Adipose tissue (tissue), 3 donors: ENCODE measurements around the gene REPIN1. TPM values are rescaled to one million over a fixed set of nuclear protein-coding genes. Genes with fewer than 3 reads are reported as not detected.
A peak's percentile ranks its signal among the peaks of the same experiment; 100 is the strongest.

Experiments
- H3K27ac ChIP-seq: one replicate; pipeline ENCODE4 v1.5.1; 2013; ENCODE audit warnings: low read depth, low read length
- WGBS, 3 donors: extraction: QIAGEN DNeasy Blood & Tissue Kit; methylation state at CpG; one replicate each; pipeline ENCODE4 v1.1.7; 2013; 5-methylcytosine and 5-hydroxymethylcytosine counted together
- polyA plus RNA-seq, 3 donors: library from polyadenylated mRNA; stranded (reverse); fragments of 200-250 nt; gene quantifications; one replicate each; pipeline ENCODE4 v1.2.3, GENCODE V29; 2013
- donor health status: healthy with polysubstance abuse.
- donor health status: Bipolar disorder and iron deficiency.
- donor health status: healthy.

Gene REPIN1
- polyA plus RNA-seq, 3 donors = 23.1 to 64.3 (median 59.3) TPM

DNA sequence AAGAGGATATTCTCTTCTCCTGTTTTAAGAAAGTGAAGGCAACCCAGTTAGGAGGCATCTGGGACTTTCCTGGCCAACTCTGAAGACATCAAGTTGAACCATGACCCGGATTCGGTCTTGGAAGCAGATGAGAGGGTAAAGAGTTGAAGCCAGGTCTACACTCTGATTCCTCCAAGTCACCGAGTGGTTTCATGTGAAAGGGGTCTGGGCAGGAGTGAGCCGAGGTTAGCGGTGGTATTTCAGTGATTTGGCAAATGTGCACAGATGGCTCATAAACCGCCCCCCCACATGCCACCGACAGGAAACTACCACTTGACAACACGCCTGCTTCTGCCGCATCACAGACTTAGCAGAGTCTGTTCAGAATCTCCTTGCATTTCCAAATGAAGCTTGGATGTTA, 11.4 kb upstream of the REPIN1 start:
- 27 to 69% (median 29%) methylated on average over 9 of the region's 9 CpGs for WGBS, 3 donors
- H3K27ac ChIP-seq = no peak overlapping the region

DNA sequence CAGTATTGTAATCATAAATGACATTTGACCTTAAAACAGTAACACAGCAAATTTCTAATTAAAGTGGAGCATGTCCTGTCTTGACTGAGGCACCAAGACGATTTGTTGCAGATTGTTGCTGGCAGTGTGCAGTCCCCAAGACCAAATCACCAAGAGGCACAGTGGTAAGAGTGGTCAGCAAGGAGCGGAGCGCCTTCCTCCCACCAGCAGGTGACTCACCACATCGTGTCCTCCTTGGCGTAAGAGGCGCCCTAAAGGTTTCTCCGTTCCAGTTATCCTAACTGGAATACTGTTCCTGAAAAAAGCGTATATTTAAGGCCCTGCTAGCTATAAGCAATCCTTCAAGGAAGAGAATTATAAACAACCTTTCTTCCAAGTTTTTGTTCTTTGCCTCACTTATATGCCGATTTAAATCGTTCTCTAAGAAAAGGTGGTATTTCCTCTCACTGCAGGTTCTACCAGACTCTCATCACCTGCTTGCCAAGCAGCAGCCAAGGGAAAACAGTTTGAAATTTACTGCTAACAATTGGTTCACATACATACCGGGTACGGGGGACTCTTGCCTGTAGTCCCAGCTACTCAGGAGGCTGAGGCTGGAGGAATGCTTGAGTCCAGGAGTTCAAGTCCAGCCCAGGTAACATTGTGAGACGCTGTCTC, 10.7 kb upstream of the REPIN1 start:
- no peak overlapping the region for H3K27ac ChIP-seq
- 73 to 83% (median 75%) methylated on average over 13 of the region's 13 CpGs for WGBS, 3 donors

DNA sequence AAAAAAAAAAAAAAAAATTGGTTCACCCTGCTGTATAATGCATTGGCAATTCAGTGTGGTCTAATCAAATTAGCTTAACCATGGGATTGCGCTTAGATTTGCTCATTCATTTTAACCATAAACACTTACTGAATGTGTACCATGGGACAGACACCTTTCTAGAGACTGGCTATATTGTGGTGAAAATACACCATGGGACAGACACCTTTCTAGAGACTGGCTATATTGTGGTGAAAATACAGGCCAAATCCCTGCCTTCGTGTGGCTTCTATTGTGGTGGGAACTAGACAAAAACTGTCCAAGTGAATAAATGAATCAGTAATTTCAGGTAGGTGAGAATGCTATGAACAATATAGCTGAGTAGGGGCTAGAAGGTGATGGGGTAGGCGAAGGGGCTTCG, 10.2 kb upstream of the REPIN1 start:
- no peak overlapping the region for H3K27ac ChIP-seq
- 94 to 97% (median 96%) methylated on average over 4 of the region's 4 CpGs for WGBS, 3 donors

DNA sequence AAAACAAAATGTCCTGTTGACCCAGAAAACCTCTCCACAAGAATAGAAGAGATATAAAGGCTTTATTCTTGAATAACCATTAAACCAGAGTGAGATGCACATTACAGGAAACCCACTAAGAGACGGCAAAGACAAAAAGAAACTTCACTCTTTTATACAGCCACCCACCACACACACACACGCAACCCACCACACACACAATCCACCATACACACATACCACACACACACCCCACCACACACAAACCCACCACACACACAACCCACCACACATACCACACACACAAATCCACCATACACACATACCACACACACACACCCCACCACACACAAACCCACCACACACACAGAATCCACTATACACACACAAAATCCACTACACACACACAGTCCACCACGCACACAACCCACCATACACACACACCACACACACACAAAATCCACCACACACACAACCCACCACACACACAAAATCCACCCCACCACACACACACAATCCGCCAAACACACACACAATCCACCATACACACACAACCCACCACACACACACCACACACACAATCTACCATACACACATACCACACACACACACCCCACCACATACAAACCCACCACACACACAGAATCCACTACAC, 9.5 kb upstream of the REPIN1 start:
- H3K27ac ChIP-seq = no peak overlapping the region
- 86 to 93% (median 88%) methylated on average over 4 of the region's 4 CpGs for WGBS, 3 donors

DNA sequence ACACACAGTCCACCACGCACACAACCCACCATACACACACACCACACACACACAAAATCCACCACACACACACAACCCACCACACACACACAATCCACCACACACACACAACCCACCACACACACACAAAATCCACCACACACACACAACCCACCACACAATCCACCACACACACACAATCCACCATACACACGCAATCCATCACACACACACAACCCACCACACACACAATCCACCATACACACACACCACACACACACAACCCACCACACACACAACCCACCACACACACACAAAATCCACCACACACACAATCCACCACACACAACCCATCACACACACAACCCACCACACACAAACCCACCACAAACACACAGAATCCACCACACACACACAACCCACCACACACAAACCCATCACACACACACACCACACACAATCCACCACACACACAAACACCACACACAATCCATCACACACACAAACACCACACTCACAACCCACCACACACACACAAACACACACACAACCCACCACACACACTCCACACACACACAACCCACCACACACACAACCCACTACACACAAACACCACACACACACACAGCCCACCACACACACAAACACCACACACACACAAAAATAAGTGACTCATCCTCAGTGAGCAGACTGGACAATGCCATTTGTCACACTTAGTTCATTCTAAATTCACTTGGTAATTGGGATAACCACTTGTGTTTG, 8.8 kb upstream of the REPIN1 start:
- no peak overlapping the region for H3K27ac ChIP-seq
- 98 to 100% (median 100%) methylated on average over 2 of the region's 2 CpGs for WGBS, 3 donors

DNA sequence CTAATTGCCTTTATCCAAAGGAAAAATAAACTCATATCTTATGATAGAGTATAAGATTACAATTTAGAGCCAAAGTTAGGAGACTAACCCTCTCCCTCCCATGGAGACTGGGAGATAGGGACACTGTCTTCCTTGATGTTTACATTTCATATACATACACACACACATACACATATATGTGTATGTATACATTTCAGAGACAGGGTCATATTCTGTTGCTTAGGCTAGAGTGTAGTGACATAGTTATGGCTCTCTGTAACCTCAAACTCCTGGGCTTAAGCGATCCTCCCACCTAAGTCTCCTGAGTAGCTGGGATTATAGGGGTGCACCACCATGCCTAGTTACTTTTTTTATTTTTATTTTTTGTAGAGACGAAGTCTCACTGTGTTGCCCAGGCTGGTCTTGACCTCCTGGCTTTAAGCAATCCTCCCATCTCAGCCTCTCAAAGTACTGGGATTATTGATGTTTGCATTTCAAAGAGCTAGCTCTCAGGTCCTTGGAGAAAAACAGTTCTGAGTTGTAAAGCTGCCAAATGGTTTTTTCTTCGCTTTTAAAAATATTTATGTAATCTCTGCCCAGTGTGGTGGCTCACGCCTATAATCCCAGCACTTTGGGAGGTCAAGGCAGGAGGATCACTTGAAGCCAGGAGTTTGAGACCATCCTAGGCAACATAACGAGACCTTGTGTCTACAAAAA, 8.1 kb upstream of the REPIN1 start:
- 79 to 87% (median 83%) methylated on average over 5 of the region's 5 CpGs for WGBS, 3 donors
- H3K27ac ChIP-seq = no peak overlapping the region

DNA sequence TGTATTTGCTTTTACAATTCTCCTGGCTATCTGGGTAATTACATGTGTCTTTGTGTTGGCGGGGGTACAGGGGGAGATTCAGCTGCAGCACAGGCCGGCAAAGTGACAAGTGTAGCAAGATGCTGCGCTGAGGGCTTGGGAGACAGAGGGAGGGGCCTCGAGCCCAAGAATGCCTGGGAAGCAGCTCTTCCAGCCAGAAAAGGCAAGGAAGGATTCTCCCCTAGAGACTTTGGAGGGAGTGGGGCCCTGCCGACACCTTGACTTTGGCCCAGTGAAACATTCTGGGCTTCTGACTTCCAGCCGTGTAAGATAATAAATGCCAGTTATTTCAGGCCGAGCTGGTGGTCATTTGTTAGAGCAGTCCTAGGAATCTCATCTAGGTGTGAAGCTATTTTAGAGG, 7.2 kb upstream of the REPIN1 start:
- 67 to 73% (median 70%) methylated on average over 7 of the region's 7 CpGs for WGBS, 3 donors
- H3K27ac ChIP-seq = no peak overlapping the region

DNA sequence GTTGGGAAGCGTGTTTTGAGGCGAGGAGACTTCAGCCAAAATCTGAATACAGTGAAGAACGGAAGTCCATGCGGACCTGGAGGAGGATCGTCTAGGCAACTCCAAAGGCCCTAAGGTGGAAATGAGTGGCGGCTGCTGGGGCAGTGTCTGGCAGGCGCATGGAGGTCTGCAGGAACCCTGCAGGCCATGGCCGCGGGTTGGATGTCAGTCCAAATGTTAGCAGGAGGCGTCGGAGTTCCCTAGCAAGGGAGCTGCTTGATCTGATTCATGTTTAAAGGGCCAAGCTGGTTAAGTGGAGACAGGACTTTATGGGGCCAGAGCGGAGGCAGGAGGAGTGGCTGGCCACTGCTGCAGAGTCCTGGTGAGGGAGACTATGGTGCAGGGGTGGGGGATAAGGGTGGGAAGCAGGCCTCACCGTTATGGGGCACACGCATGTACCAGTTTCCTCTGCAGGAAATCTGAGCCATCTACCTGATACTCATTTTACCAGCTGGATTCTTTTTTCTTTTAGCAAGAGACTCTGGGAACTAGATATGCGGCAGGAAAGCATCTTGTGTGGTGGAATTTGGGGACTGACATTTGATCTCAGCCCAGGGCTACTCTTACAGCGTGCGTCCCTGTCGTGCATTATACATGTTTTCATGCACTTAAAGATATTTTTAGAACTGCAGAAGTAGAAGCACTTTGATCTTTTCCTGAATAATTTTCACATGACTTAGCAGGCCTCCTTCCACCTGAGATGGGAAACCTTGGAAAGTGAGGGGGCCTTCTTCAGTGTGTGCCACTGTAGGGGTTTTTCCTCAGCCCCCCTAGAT, 6.6 kb upstream of the REPIN1 start:
- 74 to 86% (median 79%) methylated on average over 18 of the region's 18 CpGs for WGBS, 3 donors
- H3K27ac ChIP-seq = no peak overlapping the region

DNA sequence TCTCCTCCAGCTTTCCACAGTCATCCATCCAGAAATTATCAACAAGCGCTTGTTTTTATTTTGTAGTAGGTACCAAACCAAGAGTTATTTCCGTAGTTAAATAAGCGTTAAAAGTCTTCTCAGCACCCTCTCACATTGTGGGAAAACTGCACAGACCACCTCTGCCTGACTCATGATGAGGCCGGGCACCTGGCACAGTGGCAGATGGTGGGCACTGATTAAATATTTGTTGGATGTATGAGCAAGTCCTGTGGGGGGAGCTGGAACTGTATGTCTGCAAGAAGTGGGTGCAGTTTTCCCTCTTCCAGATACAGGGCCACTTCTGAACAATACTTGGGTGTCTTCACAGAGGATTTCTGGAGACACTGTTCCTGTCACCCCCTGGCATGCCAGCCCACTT, 5.3 kb upstream of the REPIN1 start:
- no peak overlapping the region for H3K27ac ChIP-seq
- WGBS, 3 donors = 71 to 91% (median 85%) methylated on average over 4 of the region's 4 CpGs

DNA sequence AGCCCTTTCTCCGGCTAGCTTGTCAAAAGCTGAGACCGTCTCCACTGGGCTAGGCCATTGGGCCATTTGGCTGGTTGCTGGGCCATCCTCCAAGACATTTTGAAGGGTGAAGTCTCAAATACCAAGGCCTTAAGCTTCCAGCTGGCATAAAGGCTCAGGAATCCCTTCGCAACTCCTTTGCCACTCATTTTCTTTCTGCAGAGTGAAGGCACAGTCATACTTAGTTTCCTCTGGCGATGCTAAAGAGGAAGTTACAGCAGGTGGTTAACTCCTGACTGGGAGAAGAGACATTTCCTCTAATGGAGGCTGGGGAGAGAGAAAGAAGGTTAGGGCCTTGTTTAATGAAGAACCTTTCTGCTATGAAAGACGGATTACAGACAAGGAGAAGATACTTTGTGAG, 4.8 kb upstream of the REPIN1 start:
- 43 to 81% (median 47%) methylated on average over 5 of the region's 5 CpGs for WGBS, 3 donors
- H3K27ac ChIP-seq = no peak overlapping the region

DNA sequence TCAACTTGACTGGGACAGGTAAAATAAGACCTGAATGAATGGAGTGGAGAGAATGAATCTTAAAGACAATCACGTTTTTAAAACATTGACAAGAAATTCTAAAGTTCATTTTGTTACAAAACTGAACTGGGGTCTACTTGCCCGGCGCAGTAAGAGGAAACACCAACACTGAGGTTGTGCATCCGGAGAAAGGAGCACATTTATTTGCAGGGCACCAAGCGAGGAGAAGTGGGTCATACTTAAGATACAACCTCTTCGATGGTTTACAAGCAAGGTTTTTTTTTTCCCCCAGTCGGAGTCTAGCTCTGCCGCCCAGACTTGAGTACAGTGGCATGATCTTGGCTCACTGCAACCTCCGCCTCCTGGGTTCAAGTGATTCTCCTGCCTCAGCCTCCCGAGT, 3.4 kb upstream of the REPIN1 start:
- no peak overlapping the region for H3K27ac ChIP-seq

DNA sequence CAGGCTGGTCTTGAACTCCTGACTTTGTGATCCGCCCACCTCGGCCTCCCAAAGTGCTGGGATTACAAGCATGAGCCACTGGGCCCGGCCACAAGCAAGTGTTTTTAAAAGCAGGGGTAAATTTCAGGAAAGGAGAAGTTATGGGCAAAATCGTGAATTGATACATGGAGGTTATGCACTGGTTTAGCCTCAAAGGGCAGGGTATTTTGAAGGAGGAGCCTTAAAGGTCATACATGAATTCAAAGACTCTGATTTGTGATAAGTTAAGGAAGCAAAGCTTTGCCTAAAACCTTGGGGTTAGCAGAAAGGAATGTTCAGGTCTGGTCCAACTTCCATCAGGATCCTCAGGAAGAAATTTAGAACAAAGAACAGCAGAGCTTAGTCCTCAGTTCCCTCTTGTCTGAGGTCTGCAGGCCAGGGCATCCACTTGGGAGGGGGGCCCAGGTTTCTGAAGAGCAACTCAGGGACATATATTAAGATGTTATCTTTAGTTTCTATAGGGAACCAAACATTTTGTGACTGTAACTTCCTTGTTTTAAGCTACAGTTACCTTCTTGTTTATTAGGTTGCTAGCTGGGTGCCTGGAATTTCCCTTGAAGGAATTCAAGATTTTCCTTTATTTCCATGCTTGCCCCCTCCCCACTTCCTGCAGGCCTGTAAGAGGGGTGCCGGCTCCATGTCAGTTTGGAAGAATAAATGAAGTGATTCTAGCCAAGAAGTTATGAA, 2.8 kb upstream of the REPIN1 start:
- H3K27ac ChIP-seq = no peak overlapping the region
- WGBS, 3 donors = 66 to 84% (median 71%) methylated on average over 5 of the region's 5 CpGs

More for the DNA sequence above, 3.4 kb upstream of the REPIN1 start:
- WGBS, 3 donors = 76 to 96% (median 80%) methylated on average over 10 of the region's 10 CpGs

DNA sequence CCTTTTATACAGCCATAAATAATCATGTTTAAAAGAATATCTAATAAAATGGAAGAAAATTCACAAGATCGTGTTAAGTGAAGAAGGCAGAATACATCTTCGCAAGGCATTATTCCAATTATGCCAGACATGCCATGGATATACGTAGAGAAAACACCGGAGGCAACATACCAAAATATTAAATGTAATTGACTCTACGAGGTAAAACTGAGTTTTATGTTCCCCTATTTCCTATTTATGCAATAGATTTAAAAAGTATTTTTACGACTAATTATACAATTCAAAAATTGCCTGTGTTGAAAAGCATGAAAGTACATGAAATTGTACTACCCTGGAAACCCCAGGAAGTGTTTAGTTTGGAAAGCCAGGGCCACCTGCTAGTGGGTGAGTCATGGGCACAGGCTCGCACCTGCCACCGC, 936 bp upstream of the REPIN1 start:
- WGBS, 3 donors = 42 to 55% (median 47%) methylated on average over 8 of the region's 8 CpGs
- peak overlapping the region; percentile 11 for H3K27ac ChIP-seq

DNA sequence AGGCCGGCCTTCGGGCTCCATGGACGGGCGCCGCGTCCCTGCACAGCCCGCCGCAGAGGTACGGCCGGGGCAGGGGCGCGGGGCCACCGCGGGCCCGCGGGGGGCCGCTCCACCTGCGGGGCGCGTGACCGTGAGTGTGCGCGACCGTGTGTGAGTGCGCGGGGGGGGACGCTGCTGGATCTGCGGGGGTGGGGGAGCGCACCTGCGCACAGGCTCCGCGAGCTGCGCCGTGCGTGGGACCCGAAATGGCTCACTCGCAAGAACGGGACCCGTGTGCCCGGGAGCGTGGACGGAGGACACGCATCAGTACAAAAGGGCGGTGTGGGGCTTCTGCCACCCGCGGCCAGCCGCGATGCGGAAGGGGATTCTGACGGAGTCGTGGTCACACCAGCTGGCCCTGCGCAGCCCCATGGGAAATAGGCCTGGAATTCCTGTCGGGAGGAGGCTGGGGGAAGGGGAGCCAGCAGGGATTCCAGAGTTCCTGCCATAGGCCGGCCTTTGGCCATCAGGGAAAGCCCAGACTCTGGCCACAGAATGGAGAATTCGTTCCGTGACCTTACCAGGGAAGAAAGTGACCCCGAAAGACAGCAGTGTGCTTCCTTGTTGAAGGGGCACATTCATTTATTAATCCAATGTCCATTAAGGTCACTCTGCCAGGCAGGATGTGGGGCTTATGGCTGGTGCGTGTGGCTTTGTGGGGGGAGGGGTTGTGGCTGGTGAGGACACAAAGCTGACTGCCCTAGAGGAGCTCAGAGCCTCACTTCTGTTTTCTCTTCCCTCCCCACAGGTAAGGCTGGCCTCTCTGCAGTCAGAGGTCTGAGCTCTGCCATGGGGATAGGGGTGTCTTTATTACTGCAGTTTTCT, 494 bp downstream of the REPIN1 start:
- peak overlapping the region; percentile 34 for H3K27ac ChIP-seq
- WGBS, 3 donors = 0 to 1% (median 0%) methylated on average over 50 to 58 of the region's 58 CpGs

DNA sequence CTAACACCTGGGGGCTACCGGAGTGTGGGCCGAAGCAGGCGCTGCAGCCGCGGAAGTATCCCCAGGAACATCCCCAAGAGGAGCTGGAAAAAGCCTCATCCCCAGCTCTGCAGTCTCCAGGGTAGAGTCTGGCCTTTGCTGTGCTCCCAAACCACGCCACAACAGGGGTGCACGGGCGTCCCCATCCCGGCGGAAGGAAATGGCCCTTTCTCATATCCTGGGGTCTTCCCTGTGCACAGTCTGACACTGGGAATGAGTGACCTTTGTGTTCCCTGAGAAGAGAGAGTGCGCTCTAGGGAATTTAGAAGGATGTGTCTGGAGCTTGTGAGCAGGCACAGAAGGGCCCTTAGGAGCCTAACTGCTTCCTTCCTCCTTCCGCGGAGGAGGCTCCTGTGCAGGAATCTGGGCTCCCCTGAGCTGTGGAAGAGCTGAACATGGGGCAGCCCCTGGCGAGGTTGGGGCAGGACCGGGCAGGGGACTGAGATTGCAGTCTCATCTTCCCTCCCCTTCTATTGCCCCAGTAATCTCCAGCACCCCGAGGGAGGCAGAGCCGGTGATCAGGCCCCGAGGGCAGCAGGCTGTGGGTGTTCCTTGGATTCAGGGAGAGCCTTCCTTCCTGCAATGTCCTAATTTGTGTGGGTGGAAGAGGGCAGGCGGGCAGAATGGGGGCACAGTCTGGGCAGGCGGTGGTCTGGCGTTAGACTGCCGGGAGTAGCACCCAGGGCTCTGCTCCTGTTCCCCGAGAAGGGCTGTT, 1.3 kb downstream of the REPIN1 start:
- no peak overlapping the region for H3K27ac ChIP-seq
- WGBS, 3 donors = 26 to 34% (median 26%) methylated on average over 20 to 23 of the region's 23 CpGs

DNA sequence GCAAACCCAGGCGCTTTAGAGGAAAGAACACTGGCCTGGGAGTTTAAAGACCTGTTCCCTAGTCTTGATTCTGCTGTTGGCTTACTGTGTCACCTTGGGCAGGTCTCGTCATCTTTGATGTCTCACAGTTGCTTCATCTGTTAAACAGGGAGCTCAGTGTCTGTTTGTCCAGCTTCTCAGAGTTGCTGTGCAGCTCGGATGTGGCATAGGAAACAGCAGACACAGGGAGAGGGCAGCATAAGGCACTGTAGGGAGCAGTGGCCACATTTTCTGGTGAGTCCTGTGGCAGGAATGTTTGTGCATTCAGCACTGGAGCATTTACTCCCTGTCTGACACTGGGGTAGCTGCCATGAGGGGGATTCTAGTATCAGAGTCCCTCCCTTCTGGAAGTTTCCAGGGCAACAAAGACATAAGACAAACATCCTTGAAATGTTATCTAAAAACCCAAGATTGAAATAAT, 2.0 kb downstream of the REPIN1 start:
- 56 to 82% (median 71%) methylated on average over 3 of the region's 3 CpGs for WGBS, 3 donors
- H3K27ac ChIP-seq = no peak overlapping the region
